Forelimb muscle (tissue), 1 donor: ENCODE results near the gene AKAP12. TPM values are rescaled to one million over a fixed set of nuclear protein-coding genes. Genes with fewer than 3 reads are reported as not detected.

Source experiments
- DNase-seq: peaks from one replicate; pipeline ENCODE4 v3.0.0-alpha.2; 2013; ENCODE audit warnings: low read depth
- polyA plus RNA-seq: library from polyadenylated mRNA; unstranded; fragments of 120-200 nt; gene quantifications from one replicate; pipeline ENCODE4 v1.2.1, GENCODE V29; 2013; ENCODE audit not compliant: insufficient read length

Gene AKAP12
- polyA plus RNA-seq, 1 donor: 105 TPM

- DNase-seq: no peak
Measured at GRCh38 chr6:151233731-151234130, 6.0 kb upstream of the AKAP12 start.

- no peak for DNase-seq
Measured at GRCh38 chr6:151236668-151237401, 2.9 kb upstream of the AKAP12 start.

- no peak for DNase-seq
Measured at GRCh38 chr6:151240036-151240685, 394 bp downstream of the AKAP12 start.

- DNase-seq: no peak
Measured at GRCh38 chr6:151240791-151241642, 1.2 kb downstream of the AKAP12 start.

- no peak for DNase-seq
Measured at GRCh38 chr6:151241853-151242252, 2.1 kb downstream of the AKAP12 start.

GRCh38 chr6:151242420-151242861 lies 2.7 kb downstream of the AKAP12 start:
- DNase-seq: no peak

- no peak for DNase-seq
Measured at GRCh38 chr6:151243481-151243880, 3.7 kb downstream of the AKAP12 start.

- DNase-seq: no peak
Measured at GRCh38 chr6:151247490-151247889, 7.7 kb downstream of the AKAP12 start.

- no peak for DNase-seq
Measured at GRCh38 chr6:151248295-151248694, 8.5 kb downstream of the AKAP12 start.

GRCh38 chr6:151252634-151253033 lies 12.9 kb downstream of the AKAP12 start:
- DNase-seq: no peak

GRCh38 chr6:151254451-151255081 lies 14.8 kb downstream of the AKAP12 start:
- no peak for DNase-seq

GRCh38 chr6:151255811-151256210 lies 16.0 kb downstream of the AKAP12 start:
- no peak for DNase-seq

- peak; percentile 76 for DNase-seq
Measured at GRCh38 chr6:151257985-151258445, 18.2 kb downstream of the AKAP12 start.

GRCh38 chr6:151260205-151260604 lies 20.4 kb downstream of the AKAP12 start:
- no peak for DNase-seq

GRCh38 chr6:151263035-151263434 lies 23.3 kb downstream of the AKAP12 start:
- DNase-seq: no peak

- no peak for DNase-seq
Measured at GRCh38 chr6:151263967-151264366, 24.2 kb downstream of the AKAP12 start.

- no peak for DNase-seq
Measured at GRCh38 chr6:151265282-151265681, 25.5 kb downstream of the AKAP12 start.

GRCh38 chr6:151269321-151269995 lies 29.7 kb downstream of the AKAP12 start:
- peak; percentile 83 for DNase-seq

- DNase-seq: no peak
Measured at GRCh38 chr6:151275121-151275520, 35.4 kb downstream of the AKAP12 start.

- no peak for DNase-seq
Measured at GRCh38 chr6:151275566-151275965, 35.8 kb downstream of the AKAP12 start.

GRCh38 chr6:151276112-151276740 lies 36.5 kb downstream of the AKAP12 start:
- DNase-seq: no peak
